Neuronal stem cell (in vitro differentiated cells): ENCODE measurements around the gene DIO3.

Source experiments
- DNase-seq: peaks from one replicate; pipeline ENCODE4 v3.0.0-alpha.2; 2013; ENCODE audit warnings: low spot score
- H2AFZ ChIP-seq: one replicate; pipeline ENCODE4 v1.6.1; 2013; ENCODE audit warnings: mild to moderate bottlenecking, low read length, inconsistent platforms
- H2AK5ac ChIP-seq: 2 replicates; pipeline ENCODE4 v1.6.1; 2013; ENCODE audit warnings: low read depth, mild to moderate bottlenecking, inconsistent platforms, low read length, moderate library complexity, mixed read lengths
- H2BK120ac ChIP-seq: 2 replicates; pipeline ENCODE4 v1.6.1; 2013; ENCODE audit warnings: low read depth, mild to moderate bottlenecking, inconsistent platforms, low read length, moderate library complexity, mixed read lengths
- H2BK12ac ChIP-seq: one replicate; pipeline ENCODE4 v1.6.1; 2013; ENCODE audit warnings: low read length, inconsistent platforms
- H2BK15ac ChIP-seq: 2 replicates; pipeline ENCODE4 v1.6.1; 2013; ENCODE audit warnings: mild to moderate bottlenecking, low read length, inconsistent platforms, mixed read lengths
- H2BK5ac ChIP-seq: one replicate; pipeline ENCODE4 v1.6.1; 2013; ENCODE audit warnings: inconsistent platforms, mild to moderate bottlenecking, low read length, moderate library complexity
- H3K14ac ChIP-seq: one replicate; pipeline ENCODE4 v1.6.1; 2013; ENCODE audit warnings: low read length, inconsistent platforms
- H3K18ac ChIP-seq: 2 replicates; pipeline ENCODE4 v1.6.1; 2013; ENCODE audit warnings: low read length, inconsistent platforms
- H3K23ac ChIP-seq: 2 replicates; pipeline ENCODE4 v1.6.1; 2013; ENCODE audit warnings: low read depth, mild to moderate bottlenecking, mixed read lengths, low read length, inconsistent platforms; ENCODE audit not compliant: poor library complexity
- H3K27ac ChIP-seq: replicated peaks from 3 replicates; pipeline ENCODE4 v1.5.1; 2013; ENCODE audit warnings: low read length, inconsistent platforms
- H3K27me3 ChIP-seq, 3 experiments: 2 replicates each; pipeline ENCODE4 v1.6.1; 2013; ENCODE audit warnings: low read length in 3 of 3, mild to moderate bottlenecking in 2 of 3, inconsistent platforms in 1 of 3, low read depth in 1 of 3, mixed read lengths in 1 of 3, moderate library complexity in 1 of 3; ENCODE audit not compliant: control insufficient read depth in 3 of 3, insufficient read depth in 3 of 3
- H3K36me3 ChIP-seq, 2 donors: replicated peaks in 1 of 2; 2 replicates each; pipeline ENCODE4 v1.6.1; 2013; ENCODE audit warnings: low read length in 2 of 2; ENCODE audit not compliant: control insufficient read depth in 2 of 2, insufficient read depth in 2 of 2
- H3K4ac ChIP-seq: 2 replicates; pipeline ENCODE4 v1.6.1; 2013; ENCODE audit warnings: inconsistent platforms, mild to moderate bottlenecking, low read length, moderate library complexity
- H3K4me1 ChIP-seq, 2 donors: 1 replicate in 1 of 2; 2 replicates in 1 of 2; pipeline ENCODE4 v1.6.1; 2013; ENCODE audit warnings: low read length in 2 of 2, low read depth in 1 of 2; ENCODE audit not compliant: control insufficient read depth in 2 of 2, insufficient read depth in 1 of 2
- H3K4me2 ChIP-seq: one replicate; pipeline ENCODE4 v1.6.1; 2013; ENCODE audit warnings: mild to moderate bottlenecking, low read length, inconsistent platforms; ENCODE audit not compliant: insufficient read depth, poor library complexity, severe bottlenecking
- H3K4me3 ChIP-seq, 2 donors: 2 replicates each; pipeline ENCODE4 v1.5.1; 2013; ENCODE audit warnings: low read length in 2 of 2, mild to moderate bottlenecking in 2 of 2, inconsistent platforms in 1 of 2, moderate library complexity in 1 of 2
- H3K79me1 ChIP-seq: one replicate; pipeline ENCODE4 v1.6.1; 2013; ENCODE audit warnings: low read depth, mild to moderate bottlenecking, inconsistent platforms, low read length, moderate library complexity
- H3K9ac ChIP-seq: one replicate; pipeline ENCODE4 v1.6.1; 2013; ENCODE audit warnings: mild to moderate bottlenecking, low read depth, low read length, inconsistent platforms; ENCODE audit not compliant: poor library complexity
- H3K9me3 ChIP-seq, 2 donors: replicated peaks in 1 of 2; 2 replicates each; pipeline versions ENCODE3 to v1.6.1; 2013; ENCODE audit warnings: low read length in 2 of 2, mild to moderate bottlenecking in 2 of 2, inconsistent platforms in 1 of 2, low read depth in 1 of 2, mixed read lengths in 1 of 2, moderate library complexity in 1 of 2; ENCODE audit not compliant: control insufficient read depth in 2 of 2, insufficient read depth in 1 of 2
- H4K8ac ChIP-seq: one replicate; pipeline ENCODE4 v1.6.1; 2013; ENCODE audit warnings: low read depth, mild to moderate bottlenecking, inconsistent platforms, low read length, moderate library complexity
- H4K91ac ChIP-seq: one replicate; pipeline ENCODE4 v1.6.1; 2013; ENCODE audit warnings: low read length, low read depth, mild to moderate bottlenecking, inconsistent platforms; ENCODE audit not compliant: poor library complexity
- WGBS, 2 donors: extraction: QIAGEN DNeasy Blood & Tissue Kit; methylation state at CpG; one replicate each; pipeline ENCODE4 v1.1.7; 2013; ENCODE audit warnings: missing lambda C conversion rate in 2 of 2, mixed read lengths in 1 of 2; ENCODE audit not compliant: insufficient read length in 2 of 2, insufficient replicate concordance in 1 of 2; ENCODE audit errors: extremely low coverage in 2 of 2; 5-methylcytosine and 5-hydroxymethylcytosine counted together

The DIO3 gene

DNA sequence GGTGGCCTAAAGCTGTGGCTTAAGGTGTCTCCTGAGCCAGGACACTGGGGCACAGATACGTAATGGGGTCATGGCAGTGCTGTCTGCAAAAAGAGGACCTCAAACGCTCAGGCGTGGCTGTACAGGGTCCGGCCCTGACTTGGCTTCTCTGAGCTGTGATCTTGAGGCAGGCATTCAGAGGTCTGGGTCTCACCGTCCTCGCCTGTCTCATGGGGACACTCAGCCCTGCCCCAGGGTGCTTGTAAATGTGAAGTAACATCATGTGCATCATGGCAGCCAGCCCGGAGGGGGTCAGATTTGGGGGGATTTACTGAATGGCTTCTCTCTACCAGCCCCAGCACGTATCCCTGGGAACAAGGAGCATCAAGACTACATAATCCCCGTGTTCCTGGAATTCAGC is 28.8 kb downstream of the DIO3 start:
- Histone ChIP-seq H3K9me3 (peaks cover 0 to 4% of the 10 kb centered on the region in 2 donors), H2AK5ac (peak overlapping the region; percentile 66), H2BK5ac (no peak overlapping the region), H3K4me1 (peaks cover 8 to 11% of the 10 kb centered on the region in 2 donors), H2BK120ac (no peak overlapping the region), H3K4me3 (peak overlapping the region in 1 of 2 donors; percentile 32), H3K23ac (no peak overlapping the region), H3K79me1 (no peaks in the 10 kb centered on the region), H3K9ac (no peak overlapping the region), H2BK15ac (no peak overlapping the region), H2AFZ (no peak overlapping the region), H3K14ac (no peak overlapping the region), H3K18ac (no peak overlapping the region), H3K27ac (no peak overlapping the region), H2BK12ac (no peak overlapping the region), H3K27me3 (no peaks in the 10 kb centered on the region), H3K36me3 (no peaks in the 10 kb centered on the region), H3K4me2 (no peak overlapping the region), H3K4ac (no peak overlapping the region), H4K91ac (no peak overlapping the region), H4K8ac (no peak overlapping the region)
- no CpG with 5 or more reads among the region's 9 CpGs for WGBS, 2 donors
- no peak for DNase-seq

DNA sequence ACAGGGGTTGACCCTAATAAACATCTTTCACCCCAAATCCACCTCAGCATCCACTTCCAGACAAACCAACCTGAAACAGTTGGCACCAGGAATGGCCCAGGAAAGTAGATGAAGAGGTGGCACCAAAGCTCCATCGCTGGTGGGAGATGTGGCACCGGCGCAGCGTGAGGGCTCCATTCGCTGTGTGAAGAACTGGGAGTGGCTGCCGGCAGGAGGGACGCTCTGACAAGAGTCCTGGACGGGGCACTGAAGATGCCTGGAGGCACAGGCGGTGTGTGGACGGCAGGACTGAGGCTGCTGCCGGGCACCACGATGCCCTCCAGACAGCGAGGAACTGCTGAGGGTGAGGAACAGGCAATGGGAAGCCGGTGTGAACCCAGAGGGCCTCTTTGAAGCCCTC is 29.3 kb downstream of the DIO3 start:
- no peak overlapping the region for H4K8ac ChIP-seq
- no peak overlapping the region for H3K14ac ChIP-seq
- no peaks in the 10 kb centered on the region for H3K79me1 ChIP-seq
- no peak overlapping the region for H2BK120ac ChIP-seq
- no peak overlapping the region for H3K4ac ChIP-seq
- DNase-seq = no peak
- H3K9me3 ChIP-seq = peaks cover 0 to 4% of the 10 kb centered on the region in 2 donors
- peaks cover 8 to 11% of the 10 kb centered on the region in 2 donors for H3K4me1 ChIP-seq
- H3K27ac ChIP-seq = no peak overlapping the region
- no peak overlapping the region for H2BK12ac ChIP-seq
- no peaks in the 10 kb centered on the region for H3K36me3 ChIP-seq
- peak overlapping the region; percentile 81 for H3K18ac ChIP-seq
- no peak overlapping the region for H3K4me3 ChIP-seq
- WGBS, 2 donors = no CpG with 5 or more reads among the region's 14 CpGs
- no peak overlapping the region for H3K23ac ChIP-seq
- H2BK15ac ChIP-seq = no peak overlapping the region
- peak overlapping the region; percentile 66 for H2AK5ac ChIP-seq
- no peak overlapping the region for H2AFZ ChIP-seq
- no peaks in the 10 kb centered on the region for H3K27me3 ChIP-seq
- H2BK5ac ChIP-seq = no peak overlapping the region
- peak overlapping the region; percentile 41 for H4K91ac ChIP-seq
- no peak overlapping the region for H3K4me2 ChIP-seq
- no peak overlapping the region for H3K9ac ChIP-seq

DNA sequence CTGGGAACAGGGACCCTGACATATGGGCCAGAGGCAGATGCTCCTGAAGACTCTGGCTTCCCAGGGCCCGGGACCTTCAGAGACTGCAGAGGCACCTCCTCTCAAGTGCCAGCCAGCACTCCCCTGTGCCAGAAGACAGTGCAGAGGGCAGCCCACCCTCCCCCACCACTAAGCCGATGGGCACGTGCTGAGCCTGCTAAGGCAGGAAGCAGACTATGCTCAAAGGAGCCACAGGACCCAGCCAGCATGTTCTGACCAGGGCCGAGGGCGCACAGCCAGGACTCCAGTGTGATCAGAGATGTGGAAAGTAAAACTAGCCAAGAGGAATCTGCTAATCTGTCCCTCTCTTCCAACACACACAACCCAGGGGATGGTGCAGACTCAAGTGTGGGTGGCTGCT is 29.8 kb downstream of the DIO3 start:
- no peaks in the 10 kb centered on the region for H3K36me3 ChIP-seq
- H3K4me2 ChIP-seq = no peak overlapping the region
- no peaks in the 10 kb centered on the region for H3K79me1 ChIP-seq
- H3K4me1 ChIP-seq = peaks cover 8 to 11% of the 10 kb centered on the region in 2 donors
- no peak overlapping the region for H3K18ac ChIP-seq
- no peak overlapping the region for H2BK120ac ChIP-seq
- H3K9ac ChIP-seq = no peak overlapping the region
- no peak overlapping the region for H3K23ac ChIP-seq
- no peak overlapping the region for H3K14ac ChIP-seq
- no peak overlapping the region for H3K4ac ChIP-seq
- WGBS, 2 donors = no CpG with 5 or more reads among the region's 5 CpGs
- H3K27me3 ChIP-seq = no peaks in the 10 kb centered on the region
- no peak overlapping the region for H2BK15ac ChIP-seq
- no peak overlapping the region for H3K27ac ChIP-seq
- no peak overlapping the region for H2BK5ac ChIP-seq
- H3K4me3 ChIP-seq = no peak overlapping the region
- no peak overlapping the region for H4K91ac ChIP-seq
- H2AK5ac ChIP-seq = peak overlapping the region; percentile 66
- no peak overlapping the region for H4K8ac ChIP-seq
- peaks cover 4% of the 10 kb centered on the region in 2 donors for H3K9me3 ChIP-seq
- no peak for DNase-seq
- no peak overlapping the region for H2BK12ac ChIP-seq
- no peak overlapping the region for H2AFZ ChIP-seq

DNA sequence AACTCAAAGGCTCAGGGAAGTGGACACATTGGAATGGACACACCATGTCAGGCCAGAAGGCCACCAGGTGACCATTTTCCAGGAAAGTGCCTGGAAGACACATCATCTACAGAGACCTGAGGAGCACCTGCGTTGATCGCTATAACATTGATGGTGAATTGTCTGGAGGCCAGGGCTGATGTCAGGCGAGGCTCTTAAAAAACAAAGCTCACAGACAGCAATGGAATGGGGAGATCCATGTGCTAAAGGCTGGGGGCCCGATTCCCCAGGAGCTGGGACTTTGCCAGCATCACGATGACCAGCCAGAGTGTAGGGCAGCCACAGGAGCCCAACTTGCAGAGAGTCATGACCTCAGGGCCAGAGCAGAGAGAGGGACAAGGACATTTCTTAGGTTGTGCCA is 30.3 kb downstream of the DIO3 start:
- no peak for DNase-seq
- no CpG with 5 or more reads among the region's 5 CpGs for WGBS, 2 donors
- H2BK12ac ChIP-seq = no peak overlapping the region

More for the DNA sequence above, 30.3 kb downstream of the DIO3 start:
- H3K4me1 ChIP-seq = peaks cover 8 to 11% of the 10 kb centered on the region in 2 donors
- H3K36me3 ChIP-seq = no peaks in the 10 kb centered on the region
- no peak overlapping the region for H3K14ac ChIP-seq
- H3K27ac ChIP-seq = no peak overlapping the region
- H3K23ac ChIP-seq = no peak overlapping the region
- H3K27me3 ChIP-seq = no peaks in the 10 kb centered on the region
- no peak overlapping the region for H2AFZ ChIP-seq
- no peak overlapping the region for H4K8ac ChIP-seq
- H3K4me2 ChIP-seq = no peak overlapping the region
- no peak overlapping the region for H3K4ac ChIP-seq
- H2AK5ac ChIP-seq = no peak overlapping the region
- H3K79me1 ChIP-seq = no peaks in the 10 kb centered on the region
- H2BK15ac ChIP-seq = no peak overlapping the region
- H2BK120ac ChIP-seq = no peak overlapping the region
- peaks cover 4 to 5% of the 10 kb centered on the region in 2 donors for H3K9me3 ChIP-seq
- no peak overlapping the region for H4K91ac ChIP-seq
- no peak overlapping the region for H3K18ac ChIP-seq
- no peak overlapping the region for H2BK5ac ChIP-seq
- H3K9ac ChIP-seq = no peak overlapping the region
- no peak overlapping the region for H3K4me3 ChIP-seq
